H1 (cell line): ENCODE data around the gene IQCC. TPM values are rescaled to one million over a fixed set of nuclear protein-coding genes. Genes with fewer than 3 reads are reported as not detected.

Experiments
- CTCF ChIA-PET: fragments of 300-600 bp; sonication (Branson Sonifier 250); formaldehyde crosslinking; loops from one replicate; lab custom pipeline; 2021; ENCODE audit not compliant: partially characterized antibody; lab: Charles Lee
- POLR2A ChIA-PET: fragments of 300-600 bp; sonication (Branson Sonifier 250); formaldehyde crosslinking; loops from one replicate; lab custom pipeline; 2021; ENCODE audit warnings: inconsistent platforms; ENCODE audit not compliant: partially characterized antibody; lab: Charles Lee
- DNase-seq, 2 experiments: peaks; one replicate each; pipeline versions ENCODE4 v3.0.0 to v3.0.0-alpha.2; 2010 to 2022; ENCODE audit warnings: low spot score in 2 of 2, low read depth in 1 of 2, mixed read lengths in 1 of 2
- FAIRE-seq: peaks from 2 replicates; lab custom pipeline; 2011; peaks lifted over from hg19 to GRCh38; lab: Jason Lieb, UNC
- H2AFZ ChIP-seq: 2 replicates; pipeline ENCODE4 v1.8.1; 2012; ENCODE audit warnings: low read length, inconsistent platforms
- H2AK5ac ChIP-seq: 2 replicates; pipeline ENCODE4 v1.6.1; 2013; ENCODE audit warnings: low read depth, low read length
- H2BK120ac ChIP-seq: replicated peaks from 2 replicates; pipeline ENCODE3; 2013; ENCODE audit warnings: low read depth, low read length, inconsistent platforms
- H2BK12ac ChIP-seq: 2 replicates; pipeline ENCODE4 v1.6.1; 2013; ENCODE audit warnings: low read depth, low read length
- H2BK15ac ChIP-seq: 2 replicates; pipeline ENCODE4 v1.6.1; 2013; ENCODE audit warnings: low read length
- H2BK20ac ChIP-seq: 2 replicates; pipeline ENCODE4 v1.6.1; 2013; ENCODE audit warnings: low read length
- H2BK5ac ChIP-seq: 2 replicates; pipeline ENCODE4 v1.6.1; 2013; ENCODE audit warnings: low read depth, low read length
- H3K14ac ChIP-seq: 2 replicates; pipeline ENCODE4 v1.6.1; 2013; ENCODE audit warnings: inconsistent platforms; ENCODE audit not compliant: insufficient read length
- H3K18ac ChIP-seq: 2 replicates; pipeline ENCODE4 v1.6.1; 2013; ENCODE audit warnings: low read length; ENCODE audit errors: extremely low read depth
- H3K23ac ChIP-seq: 2 replicates; pipeline ENCODE4 v1.6.1; 2013; ENCODE audit warnings: inconsistent platforms; ENCODE audit not compliant: insufficient read length
- H3K23me2 ChIP-seq: 2 replicates; pipeline ENCODE4 v1.6.1; 2013; ENCODE audit warnings: low read depth, low read length
- H3K27ac ChIP-seq: 2 replicates; pipeline ENCODE4 v1.6.1; 2011; ENCODE audit warnings: low read depth, low read length, inconsistent platforms
- H3K27me3 ChIP-seq, 4 experiments: replicated peaks in 1 of 4; 1 replicate in 1 of 4; 2 replicates in 3 of 4; pipeline versions ENCODE4 v1.6.1 to v1.8.1; 2011 to 2013; ENCODE audit warnings: low read length in 3 of 4, mild to moderate bottlenecking in 3 of 4, inconsistent platforms in 2 of 4, mixed read lengths in 2 of 4, moderate library complexity in 1 of 4; ENCODE audit not compliant: control insufficient read depth in 3 of 4, insufficient read depth in 3 of 4; ENCODE audit errors: extremely low read depth in 1 of 4
- H3K36me3 ChIP-seq, 4 experiments: 2 replicates each; pipeline versions ENCODE4 v1.6.1 to v1.8.1; 2011 to 2013; ENCODE audit warnings: mild to moderate bottlenecking in 4 of 4, low read length in 3 of 4, moderate library complexity in 2 of 4, control low read depth in 1 of 4, inconsistent platforms in 1 of 4; ENCODE audit not compliant: insufficient read depth in 4 of 4, control insufficient read depth in 2 of 4
- H3K4ac ChIP-seq: replicated peaks from 2 replicates; pipeline ENCODE3; 2013; ENCODE audit warnings: low read length, low read depth, mixed read lengths, inconsistent platforms; ENCODE audit not compliant: insufficient read length
- H3K4me1 ChIP-seq, 4 experiments: replicated peaks in 1 of 4; 1 replicate in 1 of 4; 2 replicates in 3 of 4; pipeline versions ENCODE4 v1.6.1 to v1.8.1; 2011 to 2013; ENCODE audit warnings: low read length in 3 of 4, inconsistent platforms in 2 of 4, mixed read lengths in 1 of 4; ENCODE audit not compliant: insufficient read depth in 4 of 4, control insufficient read depth in 3 of 4
- H3K4me2 ChIP-seq, 2 experiments: 2 replicates each; pipeline versions ENCODE4 v1.6.1 to v1.8.1; 2011 to 2013; ENCODE audit warnings: low read depth in 2 of 2, low read length in 2 of 2, control low read depth in 1 of 2, inconsistent platforms in 1 of 2, mild to moderate bottlenecking in 1 of 2; ENCODE audit not compliant: insufficient read depth in 1 of 2
- H3K4me3 ChIP-seq, 4 experiments: fragments of 200-600, 300-600 bp in 1 of 4; sonication (generic), shearing (Covaris generic), sonication (Bioruptor Twin) in 1 of 4; 2 replicates each; pipeline versions ENCODE4 v1.5.1 to v1.8.1; 2011 to 2016; ENCODE audit warnings: low read length in 4 of 4, low read depth in 3 of 4, control low read depth in 2 of 4, inconsistent platforms in 2 of 4, mild to moderate bottlenecking in 2 of 4, mixed read lengths in 1 of 4, moderate library complexity in 1 of 4; ENCODE audit not compliant: insufficient read depth in 2 of 4; ENCODE audit errors: extremely low read depth in 1 of 4
- H3K56ac ChIP-seq: replicated peaks from 2 replicates; pipeline ENCODE3; 2013; ENCODE audit warnings: low read depth, mild to moderate bottlenecking, mixed read lengths, low read length, inconsistent platforms; ENCODE audit not compliant: insufficient read length
- H3K79me1 ChIP-seq: 2 replicates; pipeline ENCODE4 v1.6.1; 2013; ENCODE audit warnings: low read depth, low read length, control low read depth
- H3K79me2 ChIP-seq, 2 experiments: 2 replicates each; pipeline versions ENCODE4 v1.6.1 to v1.8.1; 2012 to 2013; ENCODE audit warnings: low read length in 2 of 2, mild to moderate bottlenecking in 2 of 2, inconsistent platforms in 1 of 2; ENCODE audit not compliant: insufficient read depth in 2 of 2, control insufficient read depth in 1 of 2
- H3K9ac ChIP-seq, 4 experiments: replicated peaks in 1 of 4; 1 replicate in 1 of 4; 2 replicates in 3 of 4; pipeline versions ENCODE4 v1.6.1 to v1.8.1; 2011 to 2013; ENCODE audit warnings: low read depth in 3 of 4, low read length in 3 of 4, control low read depth in 2 of 4, mild to moderate bottlenecking in 2 of 4, moderate library complexity in 2 of 4, inconsistent platforms in 1 of 4; ENCODE audit errors: extremely low read depth in 1 of 4
- H3K9me3 ChIP-seq, 2 experiments: 2 replicates each; pipeline versions ENCODE4 v1.6.1 to v1.8.1; 2012 to 2013; ENCODE audit warnings: mild to moderate bottlenecking in 2 of 2, moderate library complexity in 2 of 2, control low read depth in 1 of 2, inconsistent platforms in 1 of 2, low read depth in 1 of 2, low read length in 1 of 2, mixed read lengths in 1 of 2; ENCODE audit not compliant: insufficient read depth in 2 of 2
- H4K20me1 ChIP-seq, 2 experiments: replicated peaks in 1 of 2; 2 replicates each; pipeline versions ENCODE3 to v1.8.1; 2011 to 2013; ENCODE audit warnings: inconsistent platforms in 2 of 2, low read length in 2 of 2, mild to moderate bottlenecking in 1 of 2; ENCODE audit not compliant: insufficient read depth in 2 of 2, control insufficient read depth in 1 of 2
- H4K5ac ChIP-seq: 2 replicates; pipeline ENCODE4 v1.6.1; 2013; ENCODE audit warnings: low read length, low read depth, mixed read lengths, inconsistent platforms; ENCODE audit not compliant: insufficient read length
- H4K8ac ChIP-seq: 2 replicates; pipeline ENCODE4 v1.8.0; 2013; ENCODE audit warnings: mild to moderate bottlenecking, moderate library complexity, low read length, inconsistent platforms; ENCODE audit not compliant: insufficient read depth; ENCODE audit errors: extremely low read depth
- H4K91ac ChIP-seq: replicated peaks from 2 replicates; pipeline ENCODE3; 2013; ENCODE audit warnings: low read length, mixed read lengths, inconsistent platforms; ENCODE audit not compliant: insufficient read length
- BRCA1 ChIP-seq: IDR thresholded peaks from 2 replicates; pipeline ENCODE4 v1.6.1; 2012; ENCODE audit warnings: low read depth, low read length, improper control_type of control experiment
- EP300 ChIP-seq, 2 experiments: IDR thresholded peaks; 1 replicate in 1 of 2; 2 replicates in 1 of 2; pipeline ENCODE4 v1.6.1; 2011 to 2012; ENCODE audit warnings: low read depth in 2 of 2, low read length in 2 of 2, mild to moderate bottlenecking in 2 of 2, borderline replicate concordance in 1 of 2, inconsistent platforms in 1 of 2, moderate library complexity in 1 of 2
- GABPA ChIP-seq: IDR thresholded peaks from 2 replicates; pipeline ENCODE4 v1.6.1; 2011; ENCODE audit warnings: mild to moderate bottlenecking, low read length, moderate library complexity, borderline replicate concordance; ENCODE audit not compliant: insufficient read depth
- NRF1 ChIP-seq: IDR thresholded peaks from 2 replicates; pipeline ENCODE4 v1.6.1; 2011; ENCODE audit warnings: mild to moderate bottlenecking, low read depth, low read length, improper control_type of control experiment
- POLR2A ChIP-seq, 2 experiments: IDR thresholded peaks; 1 replicate in 1 of 2; 2 replicates in 1 of 2; pipeline ENCODE4 v1.6.1; 2011; ENCODE audit warnings: low read depth in 2 of 2, low read length in 2 of 2, mild to moderate bottlenecking in 2 of 2; ENCODE audit errors: control extremely low read depth in 1 of 2
- POLR2AphosphoS5 ChIP-seq: IDR thresholded peaks from 2 replicates; pipeline ENCODE4 v1.6.1; 2011; ENCODE audit warnings: low read depth, low read length
- SP1 ChIP-seq: IDR thresholded peaks from 2 replicates; pipeline ENCODE4 v1.6.1; 2011; ENCODE audit warnings: low read depth, low read length
- SP2 ChIP-seq: IDR thresholded peaks from 2 replicates; pipeline ENCODE4 v1.6.1; 2012; ENCODE audit warnings: mild to moderate bottlenecking, low read length, inconsistent platforms
- TAF1 ChIP-seq: IDR thresholded peaks from 2 replicates; pipeline ENCODE4 v1.6.1; 2011; ENCODE audit warnings: mild to moderate bottlenecking, low read depth, low read length
- ZNF274 ChIP-seq: IDR thresholded peaks from 2 replicates; pipeline ENCODE4 v1.7.0; 2012; ENCODE audit warnings: low read length, borderline replicate concordance; ENCODE audit errors: extremely low read depth
- WGBS, 2 experiments: shearing (Covaris generic) in 1 of 2; methylation state at CpG; one replicate each; pipeline versions ENCODE4 v1.1.6 to v1.1.7; 2013 to 2015; ENCODE audit warnings: low lambda C conversion rate in 2 of 2, mixed read lengths in 2 of 2, inconsistent platforms in 1 of 2, low coverage in 1 of 2, missing lambda C conversion rate in 1 of 2; ENCODE audit not compliant: insufficient replicate concordance in 2 of 2, insufficient coverage in 1 of 2, insufficient read length in 1 of 2; ENCODE audit errors: extremely low coverage in 1 of 2, missing lambda C conversion rate in 1 of 2; 5-methylcytosine and 5-hydroxymethylcytosine counted together
- polyA plus RNA-seq, 7 experiments: library from polyadenylated mRNA; depleted of rRNA in 3 of 7; stranded (reverse) in 5 of 7; unstranded in 2 of 7; fragments of >200 nt in 5 of 7; fragments of 200-250 nt in 2 of 7; gene quantifications; 1 replicate in 5 of 7; 2 replicates in 1 of 7; 4 replicates in 1 of 7; pipeline versions ENCODE4 v1.2.1 to v1.2.3, GENCODE V29; 2011 to 2013; ENCODE audit warnings: missing spikeins in 2 of 7, mixed read lengths in 2 of 7
- total RNA-seq: library from RNA; stranded (reverse); fragmentation: NEBNext Ultra II Directional; extraction: Animal tissue kit (Norgen Biotek cat#: 25700); gene quantifications from 2 replicates; pipeline ENCODE4 v1.2.1, GENCODE V29; 2021
- TF ChIP-seq, protein P1 (sequence below): IDR thresholded peaks from 2 replicates; pipeline ENCODE4 v1.6.1; 2012; ENCODE audit warnings: inconsistent platforms

Gene IQCC
- total and polyA plus RNA-seq, 2 of the 8 experiments (the other 6 are each of a cell fraction or from before 2014, with no cell fraction given), result 2.5 to 4.2 TPM

DNA sequence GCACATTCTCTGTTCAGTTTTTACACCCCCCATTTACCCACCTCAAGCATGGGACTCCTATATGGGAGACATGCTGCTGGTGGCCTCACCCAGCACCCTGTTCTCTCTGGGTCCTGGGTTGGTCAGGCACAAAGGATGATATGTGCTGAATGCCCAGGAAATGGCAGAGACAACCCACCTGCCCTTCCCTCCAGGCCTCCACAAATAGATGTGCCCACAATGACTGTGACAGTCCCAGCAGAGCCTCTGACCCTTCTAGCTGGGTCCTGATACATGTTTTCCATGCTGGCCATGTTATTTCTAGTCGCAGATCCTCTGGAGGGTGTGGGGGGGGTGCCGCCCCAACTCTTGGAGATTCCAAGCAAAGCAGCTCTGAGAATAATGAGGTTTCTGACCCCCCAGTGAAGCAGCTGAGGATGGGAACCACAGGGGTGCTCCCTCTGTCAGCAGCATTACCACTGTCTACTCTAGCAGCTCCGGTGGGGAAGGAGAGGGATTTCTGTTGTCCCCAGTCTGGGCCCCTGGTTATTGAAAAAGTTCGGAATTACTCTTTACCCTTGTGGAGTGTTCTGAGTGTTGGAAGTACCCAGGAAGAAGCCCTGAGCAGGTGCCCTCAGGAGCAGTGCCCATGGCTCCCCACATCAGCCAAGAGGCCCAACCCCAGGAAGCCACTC is 6.3 kb upstream of the IQCC start:
- H3K27ac ChIP-seq, result no peak overlapping the region
- H4K91ac ChIP-seq, result no peak overlapping the region
- peak overlapping the region in 2 of 4 experiments; percentile 29 to 67; a peak in 4 of 8 replicates for H3K4me3 ChIP-seq
- peaks cover 0 to 3% (median 0%) of the 10 kb centered on the region in 4 experiments; a peak in 2 of 7 replicates for H3K27me3 ChIP-seq
- no peak overlapping the region for H2BK120ac ChIP-seq
- no peak overlapping the region for H4K5ac ChIP-seq
- H3K23ac ChIP-seq, result no peak overlapping the region
- no peak overlapping the region; the same call in 1 of the 2 replicates for H3K18ac ChIP-seq
- no peak overlapping the region for H3K56ac ChIP-seq
- FAIRE-seq, result no peak
- H3K23me2 ChIP-seq, result peaks cover 9% of the 10 kb centered on the region; the same call in 1 of the 2 replicates
- POLR2A ChIA-PET, result interaction anchor here (0.5 to 21.3 kb wide), 21 partner anchors 10 to 172 kb away, joined by 3 to 332 read pairs (median 7); partner anchors contain the start of genes DCDC2B, FAM229A, HDAC1 and IQCC
- peak overlapping the region; percentile 80; the same call in 1 of the 2 replicates for H2BK12ac ChIP-seq
- peak overlapping the region; percentile 53 for H2BK5ac ChIP-seq
- peaks cover 18 to 35% (median 26%) of the 10 kb centered on the region in 4 experiments; a peak in 7 of 8 replicates for H3K36me3 ChIP-seq
- no peak overlapping the region for H2BK20ac ChIP-seq
- H3K79me1 ChIP-seq, result 0 out of 2 replicates have a peak, but pooled peaks cover 3% of the 10 kb centered on the region
- H3K14ac ChIP-seq, result no peak overlapping the region
- no peak overlapping the region for H2AFZ ChIP-seq
- H3K79me2 ChIP-seq, result no peaks in the 10 kb centered on the region
- no peak overlapping the region for H4K8ac ChIP-seq
- no peak overlapping the region for H3K9ac ChIP-seq
- no peak overlapping the region for H2AK5ac ChIP-seq
- CTCF ChIA-PET, result interaction anchor here (0.8 to 4.2 kb wide), 5 partner anchors 12 to 49 kb away, joined by 3 to 25 read pairs (median 4); no protein-coding TSS in a partner anchor
- H3K4ac ChIP-seq, result no peak overlapping the region
- no peak for DNase-seq
- H3K9me3 ChIP-seq, result no peaks in the 10 kb centered on the region
- peaks cover 13 to 28% (median 18%) of the 10 kb centered on the region in 4 experiments for H3K4me1 ChIP-seq
- H4K20me1 ChIP-seq, result peaks cover 4 to 5% of the 10 kb centered on the region in 2 experiments
- H2BK15ac ChIP-seq, result no peak overlapping the region
- TF ChIP-seq SP2 (no peak), ZNF274 (no peak), POLR2A (IDR thresholded peaks at IDR 0.05; ENCODE audit: control extremely low read depth in 1 of 2, low read depth in 2 of 2, low read length in 2 of 2) (peak in 1 of 2 experiments; percentile 20; a peak in 1 of 3 replicates), GABPA (no peak), SP1 (no peak), NRF1 (no peak), TAF1 (no peak), POLR2AphosphoS5 (0 out of 2 replicates have a peak, but pooled peaks have one; percentile 34), EP300 (IDR thresholded peaks at IDR 0.05; ENCODE audit: borderline replicate concordance in 1 of 2, low read depth in 2 of 2, low read length in 2 of 2) (no peak), BRCA1 (no peak)
- TF ChIP-seq, protein P1, sequence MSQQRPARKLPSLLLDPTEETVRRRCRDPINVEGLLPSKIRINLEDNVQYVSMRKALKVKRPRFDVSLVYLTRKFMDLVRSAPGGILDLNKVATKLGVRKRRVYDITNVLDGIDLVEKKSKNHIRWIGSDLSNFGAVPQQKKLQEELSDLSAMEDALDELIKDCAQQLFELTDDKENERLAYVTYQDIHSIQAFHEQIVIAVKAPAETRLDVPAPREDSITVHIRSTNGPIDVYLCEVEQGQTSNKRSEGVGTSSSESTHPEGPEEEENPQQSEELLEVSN, result no peak
- WGBS, 2 experiments, result 71% methylated on average over 4 of the region's 4 CpGs; no CpG with 5 or more reads in 1 of the 2 experiments
- H3K4me2 ChIP-seq, result peak overlapping the region; percentile 76 to 92; a peak in 3 of 4 replicates
